VCaP (cell line): ENCODE results near the gene CCDC183.

ENCODE experiments used
- H3K27ac ChIP-seq: fragments of 450-650 bp; 2 replicates; pipeline ENCODE4 v1.5.1; 2017
- TF ChIP-seq, protein P1 (sequence below): fragments of 450-650 bp; conservative IDR thresholded peaks from 2 replicates; pipeline ENCODE4 v1.5.1; 2017; ENCODE audit warnings: mild to moderate bottlenecking, moderate library complexity

CCDC183 gene

DNA sequence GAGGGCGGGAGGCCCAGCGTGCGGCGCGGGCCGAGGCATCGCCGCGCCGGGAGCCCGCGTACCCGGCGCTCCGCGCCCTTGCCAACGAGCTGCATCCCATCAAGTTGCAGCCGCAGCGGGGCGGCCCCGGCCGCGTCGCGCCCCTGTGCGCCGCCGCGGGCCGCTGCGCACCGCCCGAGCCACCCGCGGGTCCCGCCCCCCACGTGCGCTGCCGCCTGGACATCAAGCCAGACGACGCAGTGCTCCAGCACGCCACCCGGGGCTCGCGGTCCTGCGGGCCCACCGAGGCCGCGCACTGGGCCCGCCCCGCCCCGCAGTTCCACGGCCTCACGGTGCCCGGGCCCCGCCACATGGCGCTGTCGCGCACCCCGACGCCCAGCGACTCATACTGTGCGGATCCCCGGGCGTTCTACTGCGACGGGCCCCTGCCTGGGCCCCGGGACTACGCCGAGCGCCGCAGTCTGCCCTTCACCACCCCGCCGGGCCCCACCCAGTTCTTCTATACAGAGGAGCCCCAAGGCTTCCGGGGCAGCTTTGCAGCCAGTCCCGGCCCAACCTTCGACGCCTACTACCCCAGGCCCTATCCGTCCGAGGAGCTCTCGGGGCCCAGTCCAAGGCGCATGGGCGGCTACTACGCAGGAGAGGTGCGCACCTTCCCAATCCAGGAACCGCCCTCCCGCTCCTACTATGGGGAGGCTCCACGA, 48.8 kb downstream of the CCDC183 start:
- TF ChIP-seq, protein P1, sequence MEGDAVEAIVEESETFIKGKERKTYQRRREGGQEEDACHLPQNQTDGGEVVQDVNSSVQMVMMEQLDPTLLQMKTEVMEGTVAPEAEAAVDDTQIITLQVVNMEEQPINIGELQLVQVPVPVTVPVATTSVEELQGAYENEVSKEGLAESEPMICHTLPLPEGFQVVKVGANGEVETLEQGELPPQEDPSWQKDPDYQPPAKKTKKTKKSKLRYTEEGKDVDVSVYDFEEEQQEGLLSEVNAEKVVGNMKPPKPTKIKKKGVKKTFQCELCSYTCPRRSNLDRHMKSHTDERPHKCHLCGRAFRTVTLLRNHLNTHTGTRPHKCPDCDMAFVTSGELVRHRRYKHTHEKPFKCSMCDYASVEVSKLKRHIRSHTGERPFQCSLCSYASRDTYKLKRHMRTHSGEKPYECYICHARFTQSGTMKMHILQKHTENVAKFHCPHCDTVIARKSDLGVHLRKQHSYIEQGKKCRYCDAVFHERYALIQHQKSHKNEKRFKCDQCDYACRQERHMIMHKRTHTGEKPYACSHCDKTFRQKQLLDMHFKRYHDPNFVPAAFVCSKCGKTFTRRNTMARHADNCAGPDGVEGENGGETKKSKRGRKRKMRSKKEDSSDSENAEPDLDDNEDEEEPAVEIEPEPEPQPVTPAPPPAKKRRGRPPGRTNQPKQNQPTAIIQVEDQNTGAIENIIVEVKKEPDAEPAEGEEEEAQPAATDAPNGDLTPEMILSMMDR: no peak
- no peak overlapping the region for H3K27ac ChIP-seq

DNA sequence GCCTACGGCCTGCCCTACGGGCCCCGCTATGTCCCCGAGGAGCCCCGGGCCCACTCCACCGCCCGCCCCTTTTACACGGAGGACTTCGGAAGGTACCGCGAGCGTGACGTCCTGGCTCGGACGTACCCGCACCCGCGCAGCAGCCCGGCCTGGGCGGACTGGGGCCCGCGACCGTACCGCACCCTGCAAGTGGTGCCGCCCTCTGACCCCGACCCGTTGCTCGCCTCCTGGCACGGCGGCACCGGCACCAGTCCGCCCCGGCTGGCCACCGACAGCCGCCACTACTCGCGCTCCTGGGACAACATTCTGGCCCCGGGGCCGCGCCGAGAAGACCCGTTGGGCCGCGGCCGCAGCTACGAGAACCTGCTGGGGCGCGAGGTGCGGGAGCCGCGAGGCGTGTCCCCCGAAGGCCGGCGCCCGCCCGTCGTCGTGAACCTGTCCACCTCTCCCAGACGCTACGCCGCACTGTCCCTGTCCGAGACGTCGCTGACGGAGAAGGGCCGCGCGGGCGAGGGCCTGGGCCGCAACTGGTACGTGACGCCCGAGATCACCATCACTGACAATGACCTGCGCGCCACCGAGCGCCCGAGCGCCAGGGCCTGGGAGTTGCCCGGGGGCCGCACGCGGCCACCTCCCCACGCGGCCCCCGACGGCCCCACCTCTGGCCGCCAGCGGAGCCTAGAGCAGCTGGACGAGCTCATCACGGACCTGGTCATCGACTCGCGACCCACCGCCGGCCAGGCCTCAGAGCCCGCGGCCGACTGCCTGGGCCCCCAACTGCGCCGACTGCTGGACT, 49.5 kb downstream of the CCDC183 start:
- H3K27ac ChIP-seq: no peak overlapping the region
- TF ChIP-seq, protein P1: no peak

DNA sequence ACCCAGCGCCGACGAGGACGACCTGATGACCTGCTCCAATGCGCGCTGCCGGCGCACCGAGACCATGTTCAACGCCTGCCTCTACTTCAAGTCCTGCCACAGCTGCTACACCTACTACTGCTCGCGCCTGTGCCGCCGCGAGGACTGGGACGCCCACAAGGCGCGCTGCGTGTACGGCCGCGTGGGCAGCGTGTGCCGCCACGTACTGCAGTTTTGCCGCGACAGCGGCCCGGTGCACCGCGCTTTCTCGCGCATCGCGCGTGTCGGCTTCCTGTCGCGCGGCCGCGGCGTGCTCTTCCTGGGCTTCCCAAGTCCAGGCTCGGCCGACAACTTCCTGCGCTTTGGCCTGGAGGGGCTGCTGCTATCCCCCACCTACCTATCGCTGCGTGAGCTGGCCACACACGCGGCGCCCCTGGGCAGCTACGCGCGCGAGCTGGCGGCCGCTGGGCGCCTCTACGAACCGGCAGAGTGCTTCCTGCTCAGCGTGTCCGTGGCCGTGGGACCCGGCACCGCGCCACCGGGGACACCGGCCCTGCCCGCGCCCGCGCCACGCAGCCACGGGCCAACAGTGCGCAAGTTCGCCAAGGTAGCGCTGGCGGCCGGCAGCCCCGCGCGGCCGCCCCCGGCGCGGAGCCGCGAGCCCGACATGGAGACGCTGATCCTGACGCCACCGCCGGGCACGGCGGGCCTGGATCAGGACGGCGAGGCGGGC, 50.4 kb downstream of the CCDC183 start:
- peak overlapping the region; percentile 99; the same call in 1 of the 2 replicates for H3K27ac ChIP-seq
- TF ChIP-seq, protein P1: no peak

DNA sequence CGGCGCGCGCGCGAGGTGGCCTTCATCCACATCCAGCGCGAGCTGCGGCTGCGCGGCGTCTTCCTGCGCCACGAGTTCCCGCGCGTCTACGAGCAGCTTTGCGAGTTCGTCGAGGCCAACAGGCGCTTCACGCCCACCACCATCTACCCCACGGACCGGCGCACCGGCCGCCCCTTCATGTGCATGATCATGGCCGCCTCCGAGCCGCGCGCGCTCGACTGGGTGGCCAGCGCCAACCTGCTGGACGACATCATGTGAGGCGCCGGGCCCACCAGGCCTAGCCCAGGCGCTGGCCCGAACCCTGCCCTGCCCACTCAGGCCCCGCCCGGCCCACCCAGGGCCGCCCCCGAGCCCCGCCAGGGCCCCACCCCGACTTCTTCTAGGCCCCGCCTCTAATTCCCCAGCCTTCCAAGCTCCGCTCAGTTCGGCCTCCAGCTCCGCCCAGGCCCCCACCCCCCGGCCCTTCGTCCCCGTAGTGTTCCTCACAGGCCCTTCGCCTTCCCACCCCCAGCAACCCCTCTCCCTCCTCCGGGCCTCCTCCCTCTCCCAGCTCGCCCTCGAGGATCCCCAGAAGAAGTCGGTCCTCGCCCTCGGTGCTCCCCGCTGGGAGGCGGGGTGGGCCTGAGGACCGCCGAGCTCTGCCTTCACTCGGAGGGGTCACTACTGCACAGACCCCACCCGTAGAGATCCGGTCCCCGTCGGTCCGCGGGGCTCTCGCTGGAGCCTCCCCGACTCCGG, 51.1 kb downstream of the CCDC183 start:
- TF ChIP-seq, protein P1: no peak
- peak overlapping the region; percentile 99 for H3K27ac ChIP-seq

DNA sequence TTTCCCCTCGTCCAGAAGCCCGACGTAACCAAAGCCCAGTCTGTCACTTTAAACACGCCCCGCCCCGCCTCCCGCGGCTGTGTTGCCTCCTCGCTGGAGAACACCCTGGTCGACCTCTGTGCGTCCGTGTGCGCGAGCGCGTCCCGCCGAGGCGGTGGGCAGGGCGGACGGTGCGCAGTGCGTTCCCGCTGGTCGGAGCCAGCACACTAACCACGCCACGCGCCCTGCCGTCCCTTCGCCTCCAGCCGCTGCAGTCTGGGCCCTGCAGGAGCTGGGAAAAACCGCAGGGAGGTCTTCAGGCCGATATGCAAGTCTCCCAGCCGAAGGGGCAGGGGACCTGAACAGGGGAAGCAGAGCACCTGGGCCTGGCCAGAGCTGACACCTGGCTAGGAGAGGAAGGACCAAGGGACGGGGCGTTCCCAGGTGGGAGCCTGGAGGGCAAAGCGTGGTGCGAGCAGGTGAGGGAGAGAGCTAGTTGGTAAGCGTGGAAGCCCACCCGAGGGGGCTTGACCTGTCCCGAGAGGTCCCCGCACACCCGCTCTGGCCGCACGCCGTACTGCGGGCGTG, 51.8 kb downstream of the CCDC183 start:
- H3K27ac ChIP-seq: peak overlapping the region; percentile 99
- TF ChIP-seq, protein P1: no peak

DNA sequence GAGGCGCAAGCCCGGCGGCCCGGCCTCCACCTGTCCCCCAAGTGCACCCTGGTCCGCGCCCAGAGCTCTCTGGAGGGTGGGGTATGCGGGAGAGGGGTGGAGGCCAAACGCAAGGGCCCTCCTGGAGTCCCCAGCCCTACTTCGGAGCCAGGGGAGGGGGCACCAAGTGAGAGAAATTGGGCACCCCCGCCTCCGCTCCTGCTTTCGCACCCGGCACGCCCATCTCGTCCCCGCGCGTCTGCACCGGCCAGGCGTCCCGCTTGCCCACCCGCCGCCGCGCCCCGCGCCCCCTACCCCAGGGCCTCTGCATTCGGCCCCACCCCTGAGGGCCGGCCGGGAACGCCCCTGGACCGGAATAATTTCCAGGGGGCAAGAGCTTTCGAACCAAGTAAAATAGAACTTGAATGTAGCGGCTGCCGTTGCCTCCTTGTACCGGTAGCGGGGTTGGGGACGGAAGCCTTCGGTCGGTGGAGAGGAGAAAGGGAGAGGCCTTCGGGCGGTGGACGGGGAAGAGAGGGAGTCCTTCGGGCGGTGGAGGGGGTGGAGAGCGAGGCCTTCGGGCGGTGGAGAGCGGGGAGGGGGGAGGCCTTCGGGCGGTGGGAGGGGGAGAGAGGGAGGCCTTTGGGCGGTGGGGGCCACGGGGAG, 52.4 kb downstream of the CCDC183 start:
- TF ChIP-seq, protein P1: no peak
- peak overlapping the region; percentile 99 for H3K27ac ChIP-seq
